ENCODE data around the gene RUSC2. TPM values are rescaled to one million over a fixed set of nuclear protein-coding genes. Genes with fewer than 3 reads are reported as not detected.

Gene RUSC2
- total RNA-seq, 1 experiment from 2014 or later: 49.9 TPM

- CTCF ChIA-PET: no interaction called here
- POLR2A ChIA-PET: interaction anchor here (0.7 kb wide), 1 partner anchor 359 kb away, joined by 4 read pairs; no protein-coding TSS in a partner anchor
- in situ Hi-C loops (cut with HindIII; ENCODE audit: low pct_unique_long_range_greater_than_20kb, low sequenced_read_pairs) (no loop called here), intact Hi-C loops (cut with micrococcal nuclease; ENCODE audit: unreplicated experiment) (no loop called here)
- no TSS peak for BruUV-seq (replicated peaks)
- H3K4me1 ChIP-seq (ENCODE audit: control insufficient read depth, insufficient read depth, low read length): peaks cover 2% of the 10 kb centered on the region; the same call in 1 of the 2 replicates
- no peaks in the 10 kb centered on the region for H3K36me3 ChIP-seq (ENCODE audit: control insufficient read depth, insufficient read depth, low read length)
- TF ChIP-seq CTCF (IDR thresholded peaks at IDR 0.05): no peak
- no peak for TF ChIP-seq SIN3A (IDR thresholded peaks at IDR 0.05; ENCODE audit: borderline replicate concordance, insufficient read depth, low read depth, low read length)
- TF ChIP-seq TCF7L2 (IDR thresholded peaks at IDR 0.05; ENCODE audit: low read depth, low read length): no peak
- no peak for TF ChIP-seq REST (IDR thresholded peaks at IDR 0.05; ENCODE audit: insufficient read depth in 1 of 2, low read depth in 2 of 2, low read length in 1 of 2)
- no peak for TF ChIP-seq POLR2AphosphoS5 (IDR thresholded peaks at IDR 0.05; ENCODE audit: low read depth, low read length)
- H3K27ac ChIP-seq (ENCODE audit: low read length): peak overlapping the region; percentile 48; the same call in 1 of the 2 replicates
- ATAC-seq: no peak
- H3K27me3 ChIP-seq (ENCODE audit: control insufficient read depth, insufficient read depth, low read length): no peaks in the 10 kb centered on the region
- H3K9me3 ChIP-seq (ENCODE audit: control insufficient read depth, insufficient read depth, low read depth, low read length): peaks cover 11% of the 10 kb centered on the region
- H3K4me3 ChIP-seq (ENCODE audit: low read depth in 2 of 2, low read length in 2 of 2): no peak overlapping the region
- DNase-seq (ENCODE audit: low read depth, low spot score): no peak
These were observed 10.3 kb downstream of the RUSC2 start for GRCh38 chr9:35500130-35500748.

- BruUV-seq (replicated peaks): no TSS peak
- ChIA-PET CTCF (no interaction called here), POLR2A (no interaction called here)
- no peak overlapping the region for H3K4me3 ChIP-seq (ENCODE audit: low read depth in 2 of 2, low read length in 2 of 2)
- DNase-seq (ENCODE audit: low read depth, low spot score) (no peak), ATAC-seq (no peak)
- H3K4me1 ChIP-seq (ENCODE audit: control insufficient read depth, insufficient read depth, low read length): peaks cover 2% of the 10 kb centered on the region; the same call in 1 of the 2 replicates
- no peaks in the 10 kb centered on the region for H3K27me3 ChIP-seq (ENCODE audit: control insufficient read depth, insufficient read depth, low read length)
- TF ChIP-seq CTCF (IDR thresholded peaks at IDR 0.05) (no peak), REST (IDR thresholded peaks at IDR 0.05; ENCODE audit: insufficient read depth in 1 of 2, low read depth in 2 of 2, low read length in 1 of 2) (no peak), TCF7L2 (IDR thresholded peaks at IDR 0.05; ENCODE audit: low read depth, low read length) (no peak), SIN3A (IDR thresholded peaks at IDR 0.05; ENCODE audit: borderline replicate concordance, insufficient read depth, low read depth, low read length) (no peak), POLR2AphosphoS5 (IDR thresholded peaks at IDR 0.05; ENCODE audit: low read depth, low read length) (no peak)
- no peaks in the 10 kb centered on the region for H3K36me3 ChIP-seq (ENCODE audit: control insufficient read depth, insufficient read depth, low read length)
- in situ Hi-C loops (cut with HindIII; ENCODE audit: low pct_unique_long_range_greater_than_20kb, low sequenced_read_pairs): no loop called here
- peaks cover 11% of the 10 kb centered on the region for H3K9me3 ChIP-seq (ENCODE audit: control insufficient read depth, insufficient read depth, low read depth, low read length)
- intact Hi-C loops (cut with micrococcal nuclease; ENCODE audit: unreplicated experiment): no loop called here
- H3K27ac ChIP-seq (ENCODE audit: low read length): peak overlapping the region; percentile 48; the same call in 1 of the 2 replicates
These were observed 12.0 kb downstream of the RUSC2 start for GRCh38 chr9:35501946-35502345.

All from Panc1 (cell line).